Hepatocyte (in vitro differentiated cells): ENCODE data around the gene HOXD3. TPM values are rescaled to one million over a fixed set of nuclear protein-coding genes. Genes with fewer than 3 reads are reported as not detected.

Experiments
- DNase-seq: peaks from one replicate; pipeline ENCODE4 v3.0.0-alpha.2; 2016; ENCODE audit warnings: low spot score
- H2AFZ ChIP-seq: fragments of 200-600 bp; sonication (generic); 2 replicates; pipeline ENCODE4 v1.6.0; 2016; ENCODE audit warnings: antibody characterized with exemption, mild to moderate bottlenecking
- H3K27ac ChIP-seq: fragments of 200-600 bp; sonication (generic); 2 replicates; pipeline ENCODE4 v1.5.1; 2016; ENCODE audit warnings: mild to moderate bottlenecking
- H3K27me3 ChIP-seq: fragments of 200-600 bp; sonication (generic); 2 replicates; pipeline ENCODE4 v1.6.1; 2016
- H3K36me3 ChIP-seq: fragments of 200-600 bp; sonication (generic); replicated peaks from 2 replicates; pipeline ENCODE4 v1.5.1; 2016; ENCODE audit warnings: low read depth; ENCODE audit not compliant: insufficient read depth
- H3K4me1 ChIP-seq: fragments of 200-600 bp; sonication (generic); 2 replicates; pipeline ENCODE4 v1.5.1; 2016; ENCODE audit warnings: mild to moderate bottlenecking, moderate library complexity; ENCODE audit not compliant: insufficient read depth
- H3K4me2 ChIP-seq: fragments of 200-600 bp; sonication (generic); 2 replicates; pipeline ENCODE4 v1.6.0; 2016
- H3K4me3 ChIP-seq: fragments of 200-600 bp; sonication (generic); 2 replicates; pipeline ENCODE4 v1.5.1; 2016; ENCODE audit warnings: mild to moderate bottlenecking
- H3K79me2 ChIP-seq: fragments of 200-600 bp; sonication (generic); 2 replicates; pipeline ENCODE4 v1.6.0; 2017; ENCODE audit warnings: mild to moderate bottlenecking
- H3K9me2 ChIP-seq: fragments of 200-600 bp; sonication (generic); replicated peaks from 2 replicates; pipeline ENCODE4 v1.6.0; 2017; ENCODE audit warnings: mild to moderate bottlenecking; ENCODE audit not compliant: insufficient read depth
- H3K9me3 ChIP-seq: fragments of 200-600 bp; sonication (generic); 2 replicates; pipeline ENCODE4 v1.5.1; 2016; ENCODE audit warnings: low read depth, mild to moderate bottlenecking
- H4K20me1 ChIP-seq: fragments of 200-600 bp; sonication (generic); 2 replicates; pipeline ENCODE4 v1.6.0; 2016; ENCODE audit warnings: mild to moderate bottlenecking; ENCODE audit not compliant: insufficient read depth, poor library complexity, severe bottlenecking
- EZH2 ChIP-seq: fragments of 200-600 bp; sonication (generic); IDR thresholded peaks from 2 replicates; pipeline ENCODE4 v1.6.1; 2016; ENCODE audit warnings: antibody characterized with exemption, mild to moderate bottlenecking, borderline replicate concordance
- EZH2phosphoT487 ChIP-seq: fragments of 200-600 bp; sonication (generic); IDR thresholded peaks from one replicate; pipeline ENCODE4 v1.6.1; 2018; ENCODE audit warnings: antibody characterized with exemption, mild to moderate bottlenecking, low read depth, moderate library complexity; ENCODE audit not compliant: unreplicated experiment, severe bottlenecking
- WGBS: methylation state at CpG from one replicate; pipeline ENCODE4 v1.1.6; 2016; ENCODE audit warnings: low lambda C conversion rate; ENCODE audit errors: missing lambda C conversion rate; 5-methylcytosine and 5-hydroxymethylcytosine counted together
- polyA plus RNA-seq: library from polyadenylated mRNA; unstranded; fragments of >200 nt; fragmentation: Nextera tagmentation; extraction: Ambion mirVana; gene quantifications from 2 replicates; pipeline ENCODE4 v1.2.1, GENCODE V29; 2016
- total RNA-seq: library from RNA; depleted of rRNA; stranded (reverse); fragments of >200 nt; gene quantifications from 2 replicates; pipeline ENCODE4 v1.2.3, GENCODE V29; 2014
- TF ChIP-seq, protein P1 (sequence below): fragments of 200-600 bp; sonication (generic); IDR thresholded peaks from 2 replicates; pipeline ENCODE4 v1.5.1; 2016; ENCODE audit warnings: antibody characterized with exemption, mild to moderate bottlenecking; ENCODE audit not compliant: poor library complexity

The HOXD3 gene
- total and polyA plus RNA-seq, 2 experiments from 2014 or later = 0.13 TPM; not detected in 1

DNA sequence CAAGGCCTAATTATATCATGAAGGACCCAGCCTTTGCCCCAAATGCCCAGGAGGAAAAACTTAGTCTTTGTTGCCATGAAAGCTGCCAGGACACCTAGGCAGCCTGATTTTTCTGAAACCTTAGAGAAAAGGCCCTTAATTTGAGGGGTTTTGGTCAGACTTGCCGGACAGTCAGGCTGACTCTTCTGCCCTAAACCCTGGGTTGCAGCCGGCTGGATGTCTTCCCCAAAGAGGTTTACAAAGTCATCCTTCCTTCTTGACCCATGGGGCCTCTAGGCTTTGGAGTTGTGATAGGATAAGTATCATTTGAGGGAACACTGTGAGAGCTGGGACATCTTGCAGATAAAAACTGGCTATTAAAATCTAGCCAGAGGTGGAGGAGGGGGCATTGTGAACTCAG, 28.9 kb downstream of the HOXD3 start:
- TF ChIP-seq EZH2 (no peak), EZH2phosphoT487 (no peak)
- TF ChIP-seq, protein P1, sequence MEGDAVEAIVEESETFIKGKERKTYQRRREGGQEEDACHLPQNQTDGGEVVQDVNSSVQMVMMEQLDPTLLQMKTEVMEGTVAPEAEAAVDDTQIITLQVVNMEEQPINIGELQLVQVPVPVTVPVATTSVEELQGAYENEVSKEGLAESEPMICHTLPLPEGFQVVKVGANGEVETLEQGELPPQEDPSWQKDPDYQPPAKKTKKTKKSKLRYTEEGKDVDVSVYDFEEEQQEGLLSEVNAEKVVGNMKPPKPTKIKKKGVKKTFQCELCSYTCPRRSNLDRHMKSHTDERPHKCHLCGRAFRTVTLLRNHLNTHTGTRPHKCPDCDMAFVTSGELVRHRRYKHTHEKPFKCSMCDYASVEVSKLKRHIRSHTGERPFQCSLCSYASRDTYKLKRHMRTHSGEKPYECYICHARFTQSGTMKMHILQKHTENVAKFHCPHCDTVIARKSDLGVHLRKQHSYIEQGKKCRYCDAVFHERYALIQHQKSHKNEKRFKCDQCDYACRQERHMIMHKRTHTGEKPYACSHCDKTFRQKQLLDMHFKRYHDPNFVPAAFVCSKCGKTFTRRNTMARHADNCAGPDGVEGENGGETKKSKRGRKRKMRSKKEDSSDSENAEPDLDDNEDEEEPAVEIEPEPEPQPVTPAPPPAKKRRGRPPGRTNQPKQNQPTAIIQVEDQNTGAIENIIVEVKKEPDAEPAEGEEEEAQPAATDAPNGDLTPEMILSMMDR = no peak
- no peak overlapping the region for H2AFZ ChIP-seq
- 88% methylated on average over 2 of the region's 2 CpGs for WGBS

DNA sequence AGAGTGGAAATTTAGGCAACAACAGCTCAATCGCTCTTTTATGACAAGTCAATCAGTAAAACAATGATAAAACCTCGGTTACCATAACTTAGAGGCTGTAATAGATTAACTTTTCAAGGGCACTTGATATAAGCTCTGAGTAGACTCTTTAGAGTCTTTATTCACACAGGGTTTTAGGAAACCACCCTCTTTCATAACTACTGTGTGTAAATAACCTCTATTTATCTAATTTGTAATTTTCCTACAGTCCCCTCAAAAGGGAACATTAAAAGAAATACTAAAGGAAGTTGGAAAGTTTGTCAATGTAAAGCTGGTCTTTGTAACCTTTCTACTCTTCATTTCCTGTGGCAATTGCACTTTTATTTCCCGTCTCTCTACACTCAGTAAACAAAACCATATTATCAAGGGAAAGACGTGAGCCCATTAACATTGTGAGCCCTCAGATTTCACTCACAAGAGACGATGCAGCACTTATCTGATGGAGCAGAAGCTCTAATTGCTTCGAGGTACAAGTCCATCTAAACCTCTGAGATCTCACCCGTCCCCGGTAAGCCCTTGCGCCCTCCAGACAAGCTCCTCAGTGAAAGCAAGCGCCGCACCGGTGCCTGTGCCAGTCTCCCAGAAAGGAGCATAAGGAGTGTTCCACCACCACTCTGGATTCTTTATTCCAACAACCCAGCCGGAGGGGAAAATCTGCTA, 30.2 kb downstream of the HOXD3 start:
- TF ChIP-seq EZH2 (peak; percentile 73), EZH2phosphoT487 (no peak)
- Histone ChIP-seq H4K20me1 (no peaks in the 10 kb centered on the region), H3K9me2 (no peaks in the 10 kb centered on the region), H3K4me3 (no peak overlapping the region), H3K36me3 (no peaks in the 10 kb centered on the region), H2AFZ (peak overlapping the region; percentile 76), H3K27me3 (peaks cover 98% of the 10 kb centered on the region), H3K4me2 (peak overlapping the region; percentile 97), H3K27ac (no peak overlapping the region), H3K4me1 (peaks cover 22% of the 10 kb centered on the region), H3K79me2 (no peaks in the 10 kb centered on the region), H3K9me3 (no peaks in the 10 kb centered on the region)
- no peak for DNase-seq
- WGBS = 6% methylated on average over 13 of the region's 13 CpGs

More for the DNA sequence above, 28.9 kb downstream of the HOXD3 start:
- H3K27me3 ChIP-seq = peaks cover 98% of the 10 kb centered on the region
- no peaks in the 10 kb centered on the region for H3K9me2 ChIP-seq
- H3K79me2 ChIP-seq = no peaks in the 10 kb centered on the region
- DNase-seq = no peak
- no peak overlapping the region for H3K27ac ChIP-seq
- peaks cover 22% of the 10 kb centered on the region for H3K4me1 ChIP-seq
- no peaks in the 10 kb centered on the region for H4K20me1 ChIP-seq
- H3K4me2 ChIP-seq = no peak overlapping the region
- H3K36me3 ChIP-seq = no peaks in the 10 kb centered on the region
- H3K4me3 ChIP-seq = no peak overlapping the region
- no peaks in the 10 kb centered on the region for H3K9me3 ChIP-seq

DNA sequence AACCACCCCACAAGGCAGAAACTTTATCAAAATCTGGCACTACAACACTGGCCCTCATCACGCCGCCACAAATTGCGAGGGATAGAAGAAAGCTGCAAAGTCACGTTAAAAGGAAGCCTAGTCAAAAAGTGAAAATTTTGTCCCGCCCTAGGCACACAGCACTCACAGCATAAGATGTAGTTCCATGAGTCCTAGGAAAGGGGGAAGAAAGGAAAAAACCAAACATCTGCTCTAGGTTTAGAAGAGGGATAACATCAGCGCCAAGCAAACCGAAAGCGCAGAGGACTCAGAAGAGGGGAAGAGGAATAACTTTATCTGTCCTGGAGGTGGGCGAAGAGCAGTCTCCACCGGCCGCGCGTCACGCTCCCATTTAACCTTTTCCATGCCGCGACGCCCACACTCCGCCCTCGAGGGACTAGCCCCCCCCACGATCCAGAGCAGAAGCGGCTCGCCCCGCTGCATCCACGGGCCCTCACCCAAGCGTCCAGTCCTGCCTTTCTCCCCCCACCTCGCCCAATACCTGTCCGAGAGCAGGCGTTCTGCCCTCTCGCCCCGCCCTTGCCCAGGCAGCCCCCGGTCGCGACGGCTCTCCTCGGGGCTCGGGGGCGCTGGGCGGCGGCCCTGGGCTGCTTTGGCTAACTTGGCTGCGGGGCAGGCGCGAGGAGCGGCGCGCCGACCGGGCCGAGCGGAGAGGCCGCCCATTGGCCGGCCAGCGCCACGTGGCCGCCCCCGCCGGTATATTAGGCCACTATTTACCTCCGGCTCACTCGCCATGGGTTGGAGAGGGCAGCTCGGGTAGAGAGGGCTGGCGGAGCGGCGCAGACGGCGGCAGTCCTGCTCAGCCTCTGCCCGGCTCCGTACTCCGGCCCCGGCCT, 31.0 kb downstream of the HOXD3 start, which contains the start of gene HOXD1:
HOXD1 (plus strand) TSS at position 770 of the 875 bp plus-strand sequence. CDS start 134 bp downstream, outside the sequence.
- DNase-seq = peak; percentile 44
- peak within 1 kb of the TSS; percentile 49 for H3K4me3 ChIP-seq
- peaks cover 22% of the 10 kb centered on the region for H3K4me1 ChIP-seq
- no peaks in the 10 kb centered on the region for H4K20me1 ChIP-seq
- TF ChIP-seq EZH2phosphoT487 (peak; percentile 32), EZH2 (no peak)
- no peak within 1 kb of the TSS for H3K27ac ChIP-seq
- no peaks in the 10 kb centered on the region for H3K9me2 ChIP-seq
- H3K27me3 ChIP-seq = peaks cover 98% of the 10 kb centered on the region
- no peaks in the 10 kb centered on the region for H3K9me3 ChIP-seq
- H3K36me3 ChIP-seq = no peaks in the 10 kb centered on the region
- WGBS = 2% methylated on average over 54 of the region's 68 CpGs
- H3K79me2 ChIP-seq = no peaks in the 10 kb centered on the region
- peak within 1 kb of the TSS; percentile 76 for H2AFZ ChIP-seq
- peak within 1 kb of the TSS; percentile 97 for H3K4me2 ChIP-seq

DNA sequence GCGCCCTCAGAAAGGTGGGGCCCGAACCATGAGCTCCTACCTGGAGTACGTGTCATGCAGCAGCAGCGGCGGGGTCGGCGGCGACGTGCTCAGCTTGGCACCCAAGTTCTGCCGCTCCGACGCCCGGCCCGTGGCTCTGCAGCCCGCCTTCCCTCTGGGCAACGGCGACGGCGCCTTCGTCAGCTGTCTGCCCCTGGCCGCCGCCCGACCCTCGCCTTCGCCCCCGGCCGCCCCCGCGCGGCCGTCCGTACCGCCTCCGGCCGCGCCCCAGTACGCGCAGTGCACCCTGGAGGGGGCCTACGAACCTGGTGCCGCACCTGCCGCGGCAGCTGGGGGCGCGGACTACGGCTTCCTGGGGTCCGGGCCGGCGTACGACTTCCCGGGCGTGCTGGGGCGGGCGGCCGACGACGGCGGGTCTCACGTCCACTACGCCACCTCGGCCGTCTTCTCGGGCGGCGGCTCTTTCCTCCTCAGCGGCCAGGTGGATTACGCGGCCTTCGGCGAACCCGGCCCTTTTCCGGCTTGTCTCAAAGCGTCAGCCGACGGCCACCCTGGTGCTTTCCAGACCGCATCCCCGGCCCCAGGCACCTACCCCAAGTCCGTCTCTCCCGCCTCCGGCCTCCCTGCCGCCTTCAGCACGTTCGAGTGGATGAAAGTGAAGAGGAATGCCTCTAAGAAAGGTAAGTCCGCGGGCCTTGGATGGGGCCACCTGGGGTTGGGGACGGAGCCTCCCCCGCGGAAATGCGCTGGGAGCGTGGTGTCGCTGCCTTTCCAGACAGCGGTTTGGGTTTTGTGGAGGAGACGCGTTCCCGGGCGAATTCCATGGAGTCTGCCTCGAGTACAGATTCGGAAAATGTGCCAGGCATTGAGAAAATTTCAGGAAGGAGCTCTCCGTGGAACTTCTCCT, 31.9 kb downstream of the HOXD3 start:
- H3K9me2 ChIP-seq = no peaks in the 10 kb centered on the region
- peak overlapping the region; percentile 97 for H3K4me2 ChIP-seq
- peaks cover 22% of the 10 kb centered on the region for H3K4me1 ChIP-seq
- H3K4me3 ChIP-seq = peak overlapping the region; percentile 49
- H3K27me3 ChIP-seq = peaks cover 98% of the 10 kb centered on the region
- TF ChIP-seq, protein P1 = no peak
- peak; percentile 89 for TF ChIP-seq EZH2phosphoT487
- peak; percentile 91 for TF ChIP-seq EZH2
- no peaks in the 10 kb centered on the region for H3K9me3 ChIP-seq
- 2% methylated on average over 91 of the region's 98 CpGs for WGBS
- peak; percentile 23 for DNase-seq
- H3K79me2 ChIP-seq = no peaks in the 10 kb centered on the region
- H4K20me1 ChIP-seq = no peaks in the 10 kb centered on the region
- no peaks in the 10 kb centered on the region for H3K36me3 ChIP-seq
- peak overlapping the region; percentile 76 for H2AFZ ChIP-seq
- no peak overlapping the region for H3K27ac ChIP-seq
